ENCODE results near the gene JMJD8.

DNA sequence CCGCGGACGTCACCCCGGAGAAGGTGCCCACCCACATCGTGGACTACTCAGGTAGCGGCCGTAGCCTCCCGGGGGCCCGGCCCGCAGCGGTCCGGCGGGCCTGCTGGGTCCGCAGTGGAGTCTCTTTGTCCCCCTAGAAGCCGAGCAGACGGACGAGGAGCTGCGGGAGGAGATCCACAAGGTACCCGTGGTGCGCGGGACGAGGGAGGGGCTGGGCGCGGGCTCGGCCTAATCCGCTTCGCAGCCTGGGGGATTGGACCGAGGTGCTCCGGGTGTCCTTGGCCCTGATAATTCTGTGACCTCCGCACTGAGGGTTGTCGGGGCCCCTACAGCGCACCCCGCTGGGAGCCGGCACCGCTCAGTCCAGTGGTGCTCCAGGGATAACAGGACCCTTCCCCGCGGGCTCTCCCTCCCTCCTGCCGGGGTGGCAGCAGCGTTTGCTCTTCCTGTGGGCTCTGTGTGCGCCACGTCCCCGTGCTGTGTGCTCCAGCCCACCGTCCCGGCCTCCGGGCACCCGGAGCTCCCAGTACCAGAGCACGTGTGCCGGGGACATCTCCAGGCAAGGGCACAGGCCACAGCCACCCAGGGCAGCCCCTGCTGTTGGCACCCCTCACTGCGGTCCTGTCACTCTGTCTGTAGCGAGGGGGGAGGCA lies 15.5 kb downstream of the JMJD8 start:
- TF ChIP-seq, protein P1, sequence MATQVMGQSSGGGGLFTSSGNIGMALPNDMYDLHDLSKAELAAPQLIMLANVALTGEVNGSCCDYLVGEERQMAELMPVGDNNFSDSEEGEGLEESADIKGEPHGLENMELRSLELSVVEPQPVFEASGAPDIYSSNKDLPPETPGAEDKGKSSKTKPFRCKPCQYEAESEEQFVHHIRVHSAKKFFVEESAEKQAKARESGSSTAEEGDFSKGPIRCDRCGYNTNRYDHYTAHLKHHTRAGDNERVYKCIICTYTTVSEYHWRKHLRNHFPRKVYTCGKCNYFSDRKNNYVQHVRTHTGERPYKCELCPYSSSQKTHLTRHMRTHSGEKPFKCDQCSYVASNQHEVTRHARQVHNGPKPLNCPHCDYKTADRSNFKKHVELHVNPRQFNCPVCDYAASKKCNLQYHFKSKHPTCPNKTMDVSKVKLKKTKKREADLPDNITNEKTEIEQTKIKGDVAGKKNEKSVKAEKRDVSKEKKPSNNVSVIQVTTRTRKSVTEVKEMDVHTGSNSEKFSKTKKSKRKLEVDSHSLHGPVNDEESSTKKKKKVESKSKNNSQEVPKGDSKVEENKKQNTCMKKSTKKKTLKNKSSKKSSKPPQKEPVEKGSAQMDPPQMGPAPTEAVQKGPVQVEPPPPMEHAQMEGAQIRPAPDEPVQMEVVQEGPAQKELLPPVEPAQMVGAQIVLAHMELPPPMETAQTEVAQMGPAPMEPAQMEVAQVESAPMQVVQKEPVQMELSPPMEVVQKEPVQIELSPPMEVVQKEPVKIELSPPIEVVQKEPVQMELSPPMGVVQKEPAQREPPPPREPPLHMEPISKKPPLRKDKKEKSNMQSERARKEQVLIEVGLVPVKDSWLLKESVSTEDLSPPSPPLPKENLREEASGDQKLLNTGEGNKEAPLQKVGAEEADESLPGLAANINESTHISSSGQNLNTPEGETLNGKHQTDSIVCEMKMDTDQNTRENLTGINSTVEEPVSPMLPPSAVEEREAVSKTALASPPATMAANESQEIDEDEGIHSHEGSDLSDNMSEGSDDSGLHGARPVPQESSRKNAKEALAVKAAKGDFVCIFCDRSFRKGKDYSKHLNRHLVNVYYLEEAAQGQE (IDR thresholded peaks at IDR 0.05; ENCODE audit: low read depth) = no peak
- TF ChIP-seq, protein P2, sequence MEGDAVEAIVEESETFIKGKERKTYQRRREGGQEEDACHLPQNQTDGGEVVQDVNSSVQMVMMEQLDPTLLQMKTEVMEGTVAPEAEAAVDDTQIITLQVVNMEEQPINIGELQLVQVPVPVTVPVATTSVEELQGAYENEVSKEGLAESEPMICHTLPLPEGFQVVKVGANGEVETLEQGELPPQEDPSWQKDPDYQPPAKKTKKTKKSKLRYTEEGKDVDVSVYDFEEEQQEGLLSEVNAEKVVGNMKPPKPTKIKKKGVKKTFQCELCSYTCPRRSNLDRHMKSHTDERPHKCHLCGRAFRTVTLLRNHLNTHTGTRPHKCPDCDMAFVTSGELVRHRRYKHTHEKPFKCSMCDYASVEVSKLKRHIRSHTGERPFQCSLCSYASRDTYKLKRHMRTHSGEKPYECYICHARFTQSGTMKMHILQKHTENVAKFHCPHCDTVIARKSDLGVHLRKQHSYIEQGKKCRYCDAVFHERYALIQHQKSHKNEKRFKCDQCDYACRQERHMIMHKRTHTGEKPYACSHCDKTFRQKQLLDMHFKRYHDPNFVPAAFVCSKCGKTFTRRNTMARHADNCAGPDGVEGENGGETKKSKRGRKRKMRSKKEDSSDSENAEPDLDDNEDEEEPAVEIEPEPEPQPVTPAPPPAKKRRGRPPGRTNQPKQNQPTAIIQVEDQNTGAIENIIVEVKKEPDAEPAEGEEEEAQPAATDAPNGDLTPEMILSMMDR (IDR thresholded peaks at IDR 0.05 in 2 of 3, conservative IDR thresholded peaks at IDR 0.05 in 1 of 3; ENCODE audit: borderline replicate concordance in 1 of 3, insufficient read depth in 1 of 3, low read depth in 2 of 3, low read length in 2 of 3) = no peak
- TF ChIP-seq JUND (IDR thresholded peaks at IDR 0.05) (no peak), POLR2AphosphoS5 (IDR thresholded peaks at IDR 0.05; ENCODE audit: low read depth, low read length) (no peak), POLR2A (IDR thresholded peaks at IDR 0.05; ENCODE audit: borderline replicate concordance, extremely low read depth, insufficient read depth, insufficient read length) (no peak), RAD21 (IDR thresholded peaks at IDR 0.05; ENCODE audit: low read depth) (no peak), EZH2phosphoT487 (IDR thresholded peaks at IDR 0.05; ENCODE audit: borderline replicate concordance) (no peak)
- TF ChIP-seq, protein P3, sequence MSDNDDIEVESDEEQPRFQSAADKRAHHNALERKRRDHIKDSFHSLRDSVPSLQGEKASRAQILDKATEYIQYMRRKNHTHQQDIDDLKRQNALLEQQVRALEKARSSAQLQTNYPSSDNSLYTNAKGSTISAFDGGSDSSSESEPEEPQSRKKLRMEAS (IDR thresholded peaks at IDR 0.05) = no peak

Measured in HCT116 (cell line).